Liver (tissue), 3 donors: ENCODE data around the gene ANKRD13A.

Experiments
- CTCF ChIP-seq: fragments of 150-350 bp; IDR thresholded peaks from 2 replicates; pipeline ENCODE4 v1.5.1; 2017; ENCODE audit warnings: improper control_type of control experiment, low read depth, low read length; ENCODE audit not compliant: missing input control
- FOXA1 ChIP-seq: IDR thresholded peaks from 2 replicates; pipeline ENCODE4 v1.6.1; 2016; ENCODE audit warnings: antibody characterized with exemption
- GABPA ChIP-seq, 2 donors: IDR thresholded peaks in 1 of 2; conservative IDR thresholded peaks in 1 of 2; 2 replicates each; pipeline ENCODE4 v1.6.1; 2016; ENCODE audit warnings: antibody characterized with exemption in 2 of 2, mild to moderate bottlenecking in 1 of 2, moderate library complexity in 1 of 2
- JUND ChIP-seq, 2 donors: IDR thresholded peaks; 2 replicates each; pipeline ENCODE4 v1.6.1; 2016; ENCODE audit warnings: antibody characterized with exemption in 2 of 2
- MAX ChIP-seq: IDR thresholded peaks from 2 replicates; pipeline ENCODE4 v1.6.1; 2016; ENCODE audit warnings: antibody characterized with exemption
- NR2F2 ChIP-seq: IDR thresholded peaks from 2 replicates; pipeline ENCODE4 v1.6.1; 2016; ENCODE audit warnings: antibody characterized with exemption
- RAD21 ChIP-seq, 2 donors: IDR thresholded peaks; 2 replicates each; pipeline ENCODE4 v1.6.1; 2016; ENCODE audit warnings: antibody characterized with exemption in 2 of 2, mild to moderate bottlenecking in 2 of 2
- REST ChIP-seq: IDR thresholded peaks from 2 replicates; pipeline ENCODE4 v1.6.1; 2016; ENCODE audit warnings: antibody characterized with exemption, mild to moderate bottlenecking
- RXRA ChIP-seq, 2 donors: IDR thresholded peaks; 2 replicates each; pipeline ENCODE4 v1.6.1; 2017 to 2018; ENCODE audit warnings: antibody characterized with exemption in 2 of 2, mild to moderate bottlenecking in 1 of 2
- TAF1 ChIP-seq: conservative IDR thresholded peaks from 2 replicates; pipeline ENCODE4 v1.6.1; 2016; ENCODE audit warnings: antibody characterized with exemption, mild to moderate bottlenecking
- YY1 ChIP-seq: IDR thresholded peaks from 2 replicates; pipeline ENCODE4 v1.6.1; 2016; ENCODE audit warnings: antibody characterized with exemption, mild to moderate bottlenecking
- ZBTB33 ChIP-seq: IDR thresholded peaks from 2 replicates; pipeline ENCODE4 v1.6.1; 2016; ENCODE audit warnings: antibody characterized with exemption
- donor health status: healthy.
- donor health status: healthy.

- no peak for TF ChIP-seq MAX
- no peak for TF ChIP-seq CTCF
- TF ChIP-seq REST, result no peak
- no peak for TF ChIP-seq RAD21 (IDR thresholded peaks at IDR 0.05)
- no peak for TF ChIP-seq GABPA (IDR thresholded peaks at IDR 0.05 in 1 of 2, conservative IDR thresholded peaks at IDR 0.05 in 1 of 2)
- no peak for TF ChIP-seq FOXA1
- no peak for TF ChIP-seq TAF1
- no peak for TF ChIP-seq YY1
- TF ChIP-seq ZBTB33, result no peak
- no peak for TF ChIP-seq NR2F2
- no peak for TF ChIP-seq JUND (IDR thresholded peaks at IDR 0.05)
- TF ChIP-seq RXRA (IDR thresholded peaks at IDR 0.05), result no peak
These were observed 6.1 kb upstream of the ANKRD13A start for GRCh38 chr12:109993091-109993490.
